PC-9 (cell line): ENCODE measurements around the gene SEC23B.
"Not testable (repeated sequence)": the region's sequence is repeated elsewhere in the genome, so short reads cannot be mapped to it uniquely, and the experiment has no call there.

Experiments
- EZH2 ChIP-seq: fragments of 200-600 bp; sonication (generic); IDR thresholded peaks from 2 replicates; pipeline ENCODE4 v1.8.0; 2017; ENCODE audit warnings: antibody characterized with exemption, low read depth
- TF ChIP-seq, protein P1 (sequence below): fragments of 200-600 bp; sonication (generic); conservative IDR thresholded peaks from 2 replicates; pipeline ENCODE4 v1.6.1; 2017; ENCODE audit warnings: mixed run types, antibody characterized with exemption, mild to moderate bottlenecking, moderate library complexity

DNA sequence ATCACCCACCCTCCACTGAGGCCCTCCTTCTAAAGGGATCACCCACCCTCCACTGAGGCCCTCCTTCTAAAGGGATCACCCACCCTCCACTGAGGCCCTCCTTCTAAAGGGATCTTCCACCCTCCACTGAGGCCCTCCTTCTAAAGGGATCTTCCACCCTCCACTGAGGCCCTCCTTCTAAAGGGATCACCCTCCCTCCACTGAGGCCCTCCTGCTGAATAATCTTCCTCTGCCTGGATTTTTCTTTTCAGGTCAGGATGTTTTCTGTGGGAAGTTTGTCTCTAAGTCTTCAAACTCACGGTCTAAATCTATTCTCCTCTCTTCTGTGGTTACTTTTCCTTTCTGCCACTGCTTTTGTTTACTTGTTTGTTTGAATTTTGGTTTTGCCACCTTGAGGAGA, 6.1 kb upstream of the SEC23B start:
- TF ChIP-seq EZH2, result not testable (repeated sequence)
- TF ChIP-seq, protein P1, sequence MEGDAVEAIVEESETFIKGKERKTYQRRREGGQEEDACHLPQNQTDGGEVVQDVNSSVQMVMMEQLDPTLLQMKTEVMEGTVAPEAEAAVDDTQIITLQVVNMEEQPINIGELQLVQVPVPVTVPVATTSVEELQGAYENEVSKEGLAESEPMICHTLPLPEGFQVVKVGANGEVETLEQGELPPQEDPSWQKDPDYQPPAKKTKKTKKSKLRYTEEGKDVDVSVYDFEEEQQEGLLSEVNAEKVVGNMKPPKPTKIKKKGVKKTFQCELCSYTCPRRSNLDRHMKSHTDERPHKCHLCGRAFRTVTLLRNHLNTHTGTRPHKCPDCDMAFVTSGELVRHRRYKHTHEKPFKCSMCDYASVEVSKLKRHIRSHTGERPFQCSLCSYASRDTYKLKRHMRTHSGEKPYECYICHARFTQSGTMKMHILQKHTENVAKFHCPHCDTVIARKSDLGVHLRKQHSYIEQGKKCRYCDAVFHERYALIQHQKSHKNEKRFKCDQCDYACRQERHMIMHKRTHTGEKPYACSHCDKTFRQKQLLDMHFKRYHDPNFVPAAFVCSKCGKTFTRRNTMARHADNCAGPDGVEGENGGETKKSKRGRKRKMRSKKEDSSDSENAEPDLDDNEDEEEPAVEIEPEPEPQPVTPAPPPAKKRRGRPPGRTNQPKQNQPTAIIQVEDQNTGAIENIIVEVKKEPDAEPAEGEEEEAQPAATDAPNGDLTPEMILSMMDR, result not testable (repeated sequence)
